Naive thymus-derived CD4-positive, alpha-beta T cell (primary cell): Measurements from ENCODE around the gene PFKM. TPM values are rescaled to one million over a fixed set of nuclear protein-coding genes. Genes with fewer than 3 reads are reported as not detected.

Experiments
- ATAC-seq: fragments of 150-1000 bp; cut with Tn5 transposase; 2 replicates; pipeline ENCODE4 v1.10.0; 2021; ENCODE audit warnings: mild to moderate bottlenecking, moderate library complexity
- CTCF ChIA-PET: fragments of 350-600 bp; sonication (Branson Sonifier 250); formaldehyde crosslinking; loops from one replicate; lab custom pipeline; 2021; ENCODE audit warnings: antibody characterized with exemption; lab: Charles Lee
- POLR2A ChIA-PET: fragments of 350-600 bp; sonication (Branson Sonifier 250); formaldehyde crosslinking; loops from one replicate; lab custom pipeline; 2021; ENCODE audit warnings: antibody characterized with exemption, inconsistent platforms; lab: Charles Lee
- DNase-seq, 9 donors: peaks; one replicate each; pipeline versions ENCODE4 v3.0.0 to v3.0.0-alpha.2; 2020 to 2022; ENCODE audit warnings: mixed read lengths in 1 of 9
- H3K27ac ChIP-seq: one replicate; pipeline ENCODE4 v1.7.0; 2013; ENCODE audit warnings: mild to moderate bottlenecking, low read depth, low read length, moderate library complexity
- H3K27me3 ChIP-seq, 2 donors: one replicate each; pipeline ENCODE4 v1.7.0; 2013; ENCODE audit warnings: low read length in 2 of 2, mild to moderate bottlenecking in 2 of 2, moderate library complexity in 2 of 2; ENCODE audit not compliant: control insufficient read depth in 2 of 2, insufficient read depth in 2 of 2
- H3K36me3 ChIP-seq, 3 experiments: 1 replicate in 2 of 3; 2 replicates in 1 of 3; pipeline ENCODE4 v1.7.0; 2013; ENCODE audit warnings: low read length in 3 of 3, mild to moderate bottlenecking in 3 of 3, moderate library complexity in 1 of 3; ENCODE audit not compliant: insufficient read depth in 3 of 3, control insufficient read depth in 2 of 3
- H3K4me1 ChIP-seq, 2 donors: one replicate each; pipeline ENCODE4 v1.7.0; 2013; ENCODE audit warnings: low read length in 2 of 2, mild to moderate bottlenecking in 2 of 2, moderate library complexity in 1 of 2; ENCODE audit not compliant: control insufficient read depth in 2 of 2, insufficient read depth in 2 of 2
- H3K4me3 ChIP-seq: 2 replicates; pipeline ENCODE4 v1.7.0; 2013; ENCODE audit warnings: mild to moderate bottlenecking, low read length
- H3K9me3 ChIP-seq, 3 experiments: 1 replicate in 2 of 3; 2 replicates in 1 of 3; pipeline ENCODE4 v1.7.0; 2013; ENCODE audit warnings: low read length in 3 of 3; ENCODE audit not compliant: control insufficient read depth in 2 of 3
- H3K27ac Mint-ChIP-seq, 9 donors: one replicate each; pipeline ENCODE4 v1.8.0; 2020 to 2022; ENCODE audit warnings: mixed read lengths in 9 of 9, mild to moderate bottlenecking in 8 of 9, moderate library complexity in 5 of 9, inconsistent platforms in 2 of 9
- H3K27me3 Mint-ChIP-seq, 5 donors: one replicate each; pipeline ENCODE4 v1.8.0; 2021 to 2022; ENCODE audit warnings: mixed read lengths in 5 of 5, mild to moderate bottlenecking in 1 of 5
- H3K36me3 Mint-ChIP-seq, 5 donors: one replicate each; pipeline ENCODE4 v1.8.0; 2020 to 2022; ENCODE audit warnings: mixed read lengths in 5 of 5, mild to moderate bottlenecking in 3 of 5, inconsistent platforms in 1 of 5
- H3K4me1 Mint-ChIP-seq, 7 donors: one replicate each; pipeline ENCODE4 v1.8.0; 2020 to 2022; ENCODE audit warnings: mixed read lengths in 7 of 7, mild to moderate bottlenecking in 3 of 7, inconsistent platforms in 1 of 7
- H3K4me3 Mint-ChIP-seq, 10 donors: one replicate each; pipeline ENCODE4 v1.8.0; 2020 to 2022; ENCODE audit warnings: mild to moderate bottlenecking in 10 of 10, mixed read lengths in 10 of 10, moderate library complexity in 6 of 10, inconsistent platforms in 2 of 10
- H3K9me3 Mint-ChIP-seq, 11 donors: one replicate each; pipeline ENCODE4 v1.8.0; 2020 to 2022; ENCODE audit warnings: mixed read lengths in 11 of 11, mild to moderate bottlenecking in 4 of 11, inconsistent platforms in 1 of 11, moderate library complexity in 1 of 11
- intact Hi-C, 2 donors: fragments of 100-400 bp; cut with micrococcal nuclease; formaldehyde crosslinking; loops; one replicate each; pipeline ENCODE4 v1.15.1; 2023
- polyA plus RNA-seq, 2 donors: library from polyadenylated mRNA; unstranded; fragments of 300-500 nt; fragmentation: Illumina TruSeq; gene quantifications; one replicate each; pipeline ENCODE4 v1.2.3, GENCODE V29; 2021
- total RNA-seq, 6 experiments: library from RNA in 5 of 6; stranded (reverse) in 5 of 6; gene quantifications; 1 replicate in 5 of 6; 2 replicates in 1 of 6; pipeline ENCODE4 v1.2.3 and lab custom pipeline; 2021 to 2026

Gene PFKM
- total and polyA plus RNA-seq, 7 experiments from 2014 or later = 5.1 to 20.3 (median 14.0) TPM

DNA sequence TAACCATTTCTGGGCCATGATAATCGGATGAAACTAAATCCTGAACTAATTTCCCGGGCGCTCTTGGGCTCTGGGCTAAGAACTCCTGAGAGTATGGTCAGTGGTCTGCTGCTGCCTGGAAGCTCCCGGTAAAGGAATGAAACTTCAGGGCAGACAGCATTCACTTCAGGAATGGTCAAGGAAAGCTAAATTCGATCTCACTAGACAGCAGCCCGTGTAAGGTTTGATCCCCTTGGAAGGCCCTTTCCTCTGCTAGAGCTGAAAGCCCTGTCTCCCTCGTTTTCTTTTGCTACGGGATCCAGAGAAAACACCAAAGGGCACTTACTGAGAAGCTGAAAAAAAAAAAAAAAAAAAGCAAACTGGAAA is 37.5 kb downstream of the PFKM start:
- ChIA-PET CTCF (interaction anchor here (1.7 kb wide), 1 partner anchor 9 kb away, joined by 5 read pairs; no protein-coding TSS in a partner anchor), POLR2A (interaction anchor here (0.8 to 4.2 kb wide), 7 partner anchors 20 to 193 kb away, joined by 3 to 56 read pairs (median 6); partner anchors contain the start of genes SENP1 and ZNF641)
- H3K4me3 Mint-ChIP-seq = peak overlapping the region; percentile 90 to 99 (median 97)
- peaks cover 0 to 12% (median 8%) of the 10 kb centered on the region in 5 donors for H3K36me3 Mint-ChIP-seq
- Histone ChIP-seq H3K36me3 (peaks cover 2 to 18% (median 9%) of the 10 kb centered on the region in 3 experiments), H3K4me3 (peak overlapping the region; percentile 97), H3K9me3 (no peaks in the 10 kb centered on the region), H3K27ac (peak overlapping the region; percentile 84), H3K27me3 (no peaks in the 10 kb centered on the region), H3K4me1 (peaks cover 8 to 20% of the 10 kb centered on the region in 2 donors)
- ATAC-seq (no peak), DNase-seq (no peak)
- intact Hi-C loops = loop anchor here (1.0 to 5.0 kb wide), 14 partner anchors 9 to 561 kb away; partner anchors contain the start of genes CCDC184 (in 2 of the 2), CCNT1 (in 2 of the 2), PFKM (in 2 of the 2) and RPAP3 (in 2 of the 2)
- H3K27me3 Mint-ChIP-seq = peaks cover 0 to 2% (median 0%) of the 10 kb centered on the region in 5 donors
- H3K4me1 Mint-ChIP-seq = peaks cover 22 to 65% (median 56%) of the 10 kb centered on the region in 7 donors
- no peaks in the 10 kb centered on the region for H3K9me3 Mint-ChIP-seq
- H3K27ac Mint-ChIP-seq = peak overlapping the region; percentile 95 to 99 (median 99)

DNA sequence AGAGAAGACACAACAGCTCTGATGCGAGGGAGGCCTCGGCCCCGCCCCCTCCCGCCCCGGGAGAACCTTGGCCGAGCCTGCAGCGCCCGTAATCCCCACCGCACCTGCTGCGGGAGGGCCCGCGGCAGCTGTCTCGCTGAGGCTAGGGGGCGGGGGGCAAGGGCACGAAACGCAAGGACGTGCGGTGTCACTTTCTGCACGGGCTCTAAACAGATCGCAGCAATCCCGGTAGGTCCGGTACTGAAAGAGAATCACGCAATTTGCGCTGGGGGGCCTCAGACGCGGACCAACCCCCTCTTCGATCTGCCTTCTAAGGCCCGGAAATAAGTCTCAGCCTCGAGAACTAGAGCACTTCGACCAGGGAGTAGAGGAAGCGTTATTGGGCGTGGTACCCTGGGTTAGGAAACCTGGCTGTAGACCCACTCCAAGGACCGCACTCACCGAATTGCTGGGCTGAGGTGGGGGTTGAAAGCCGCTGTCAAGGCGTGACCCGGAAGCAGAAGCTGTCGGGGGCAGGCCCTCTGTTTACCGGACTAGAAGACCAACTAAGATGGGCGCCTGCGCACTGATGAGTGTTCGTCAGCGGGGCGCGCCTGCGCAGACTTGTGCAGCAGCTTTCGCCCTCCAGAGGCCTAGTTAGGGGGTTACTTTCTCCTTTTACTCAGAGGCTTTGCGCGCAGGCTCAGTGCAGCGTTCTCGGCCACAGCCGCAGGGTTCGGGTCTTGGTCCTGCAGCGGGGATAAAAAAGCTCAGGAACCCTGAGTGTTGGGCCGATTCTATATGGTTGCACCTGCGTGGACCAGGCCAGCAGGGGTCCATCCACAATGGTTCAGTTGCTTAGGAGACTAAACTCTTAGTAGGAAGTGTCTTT is 38.1 kb downstream of the PFKM start, which contains the start of gene ASB8:
Gene ASB8 (minus strand): TSS at position 498 of the 871 bp plus-strand sequence. CDS start 4,019 bp downstream, outside the sequence.
- Histone ChIP-seq H3K27ac (peak within 1 kb of the TSS; percentile 84), H3K36me3 (peaks cover 0 to 11% (median 9%) of the 10 kb centered on the region in 3 experiments), H3K4me1 (peaks cover 8 to 20% of the 10 kb centered on the region in 2 donors), H3K4me3 (peak within 1 kb of the TSS; percentile 97), H3K27me3 (no peaks in the 10 kb centered on the region), H3K9me3 (no peaks in the 10 kb centered on the region)
- CTCF ChIA-PET = interaction anchor here (0.6 to 1.7 kb wide), 6 partner anchors 8 to 461 kb away, joined by 3 to 5 read pairs (median 3); partner anchors contain the start of gene SENP1
- Mint-ChIP-seq H3K4me3 (peak within 1 kb of the TSS; percentile 90 to 99 (median 97)), H3K36me3 (peaks cover 0 to 12% (median 8%) of the 10 kb centered on the region in 5 donors), H3K27me3 (peaks cover 0 to 5% (median 0%) of the 10 kb centered on the region in 5 donors), H3K27ac (peak within 1 kb of the TSS; percentile 95 to 99 (median 99)), H3K9me3 (no peaks in the 10 kb centered on the region), H3K4me1 (peaks cover 22 to 65% (median 56%) of the 10 kb centered on the region in 7 donors)
- ATAC-seq = peak; percentile 98
- POLR2A ChIA-PET = interaction anchor here (0.8 to 4.2 kb wide), 19 partner anchors 9 to 450 kb away, joined by 3 to 56 read pairs (median 4); partner anchors contain the start of genes SENP1, SLC48A1, TMEM106C and ZNF641
- intact Hi-C loops = loop anchor here (1.0 to 5.0 kb wide), 14 partner anchors 8 to 560 kb away; partner anchors contain the start of genes CCDC184 (in 2 of the 2), CCNT1 (in 2 of the 2), PFKM (in 2 of the 2) and RPAP3 (in 2 of the 2)
- peak; percentile 95 to 99 (median 98) for DNase-seq

DNA sequence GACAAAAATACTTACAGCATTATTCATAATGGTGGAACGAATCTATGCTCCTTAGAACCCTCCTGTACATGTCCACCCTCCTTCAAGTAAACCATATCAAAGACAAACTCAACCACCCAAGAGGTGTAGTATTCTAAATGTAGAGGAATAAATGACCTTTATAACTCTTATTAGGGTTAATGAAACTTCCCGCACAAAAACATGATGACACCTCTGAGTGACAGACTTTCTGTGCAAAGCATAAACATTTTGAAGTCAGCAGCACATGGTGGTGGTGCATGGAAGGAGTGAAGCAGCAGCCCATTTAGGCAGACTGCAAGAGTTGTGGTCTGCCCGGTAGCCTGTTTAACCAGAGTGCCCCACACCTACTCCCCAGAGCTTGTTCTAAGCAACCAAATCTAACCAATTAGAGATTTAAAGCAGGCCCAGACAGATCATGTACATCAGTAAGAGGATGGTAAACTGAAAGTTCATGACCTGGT is 38.8 kb downstream of the PFKM start:
- peak overlapping the region; percentile 97 for H3K4me3 ChIP-seq
- Mint-ChIP-seq H3K27me3 (peaks cover 0 to 6% (median 1%) of the 10 kb centered on the region in 5 donors), H3K4me1 (peaks cover 21 to 62% (median 54%) of the 10 kb centered on the region in 7 donors), H3K4me3 (peak overlapping the region; percentile 90 to 99 (median 97)), H3K9me3 (no peaks in the 10 kb centered on the region), H3K36me3 (peaks cover 0 to 11% (median 5%) of the 10 kb centered on the region in 5 donors), H3K27ac (peak overlapping the region; percentile 95 to 99 (median 99))
- H3K9me3 ChIP-seq = no peaks in the 10 kb centered on the region
- peak overlapping the region; percentile 84 for H3K27ac ChIP-seq
- no peak for ATAC-seq
- no peak for DNase-seq
- H3K36me3 ChIP-seq = peaks cover 0 to 6% (median 5%) of the 10 kb centered on the region in 3 experiments
- CTCF ChIA-PET = interaction anchor here (0.6 to 1.2 kb wide), 4 partner anchors 11 to 460 kb away, joined by 3 read pairs; partner anchors contain the start of gene SENP1
- H3K4me1 ChIP-seq = peaks cover 8 to 20% of the 10 kb centered on the region in 2 donors
- intact Hi-C loops = loop anchor here (1.0 to 5.0 kb wide), 14 partner anchors 7 to 559 kb away; partner anchors contain the start of genes CCDC184 (in 2 of the 2), CCNT1 (in 2 of the 2), PFKM (in 2 of the 2) and RPAP3 (in 2 of the 2)
- POLR2A ChIA-PET = interaction anchor here (0.6 to 4.2 kb wide), 22 partner anchors 10 to 910 kb away, joined by 3 to 56 read pairs (median 4); partner anchors contain the start of genes CCDC184, SENP1, SLC48A1 and TMEM106C
- H3K27me3 ChIP-seq = no peaks in the 10 kb centered on the region

DNA sequence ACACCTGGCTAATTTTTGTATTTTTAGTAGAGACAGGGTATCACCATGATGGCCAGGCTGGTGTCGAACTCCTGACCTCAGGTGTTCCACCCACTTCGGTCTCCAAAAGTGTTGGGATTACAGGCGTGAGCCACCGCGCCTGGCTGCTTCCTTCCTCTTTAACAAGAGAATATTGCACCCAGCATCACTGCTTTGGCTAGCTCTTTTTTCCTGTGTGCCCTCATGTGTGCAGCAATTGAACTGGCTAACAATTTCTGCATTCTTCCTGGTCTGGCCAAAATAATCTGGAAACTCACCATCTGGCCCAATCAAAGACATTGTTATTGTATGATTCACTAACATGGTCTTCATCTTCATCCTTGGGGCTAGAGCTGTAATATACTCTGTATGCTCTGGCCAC is 40.9 kb downstream of the PFKM start:
- no peaks in the 10 kb centered on the region for H3K9me3 Mint-ChIP-seq
- Histone ChIP-seq H3K9me3 (no peaks in the 10 kb centered on the region), H3K27me3 (no peaks in the 10 kb centered on the region), H3K27ac (no peak overlapping the region), H3K4me3 (no peak overlapping the region), H3K36me3 (no peaks in the 10 kb centered on the region), H3K4me1 (peaks cover 8 to 20% of the 10 kb centered on the region in 2 donors)
- ChIA-PET CTCF (interaction anchor here (0.6 to 1.1 kb wide), 4 partner anchors 191 to 418 kb away, joined by 3 to 6 read pairs (median 4); no protein-coding TSS in a partner anchor), POLR2A (interaction anchor here (1.0 to 3.5 kb wide), 3 partner anchors 39 to 57 kb away, joined by 3 to 16 read pairs (median 4); partner anchors contain the start of gene SENP1)
- ATAC-seq = no peak
- H3K4me1 Mint-ChIP-seq = peaks cover 10 to 48% (median 44%) of the 10 kb centered on the region in 7 donors
- H3K4me3 Mint-ChIP-seq = peak overlapping the region in 1 of 10 donors; percentile 33
- no peak for DNase-seq
- H3K27me3 Mint-ChIP-seq = peaks cover 0 to 20% (median 6%) of the 10 kb centered on the region in 5 donors
- H3K27ac Mint-ChIP-seq = peak overlapping the region in 3 of 9 donors; percentile 28 to 80 (median 61)
- peaks cover 0 to 4% (median 0%) of the 10 kb centered on the region in 5 donors for H3K36me3 Mint-ChIP-seq
- intact Hi-C loops = no loop called here

DNA sequence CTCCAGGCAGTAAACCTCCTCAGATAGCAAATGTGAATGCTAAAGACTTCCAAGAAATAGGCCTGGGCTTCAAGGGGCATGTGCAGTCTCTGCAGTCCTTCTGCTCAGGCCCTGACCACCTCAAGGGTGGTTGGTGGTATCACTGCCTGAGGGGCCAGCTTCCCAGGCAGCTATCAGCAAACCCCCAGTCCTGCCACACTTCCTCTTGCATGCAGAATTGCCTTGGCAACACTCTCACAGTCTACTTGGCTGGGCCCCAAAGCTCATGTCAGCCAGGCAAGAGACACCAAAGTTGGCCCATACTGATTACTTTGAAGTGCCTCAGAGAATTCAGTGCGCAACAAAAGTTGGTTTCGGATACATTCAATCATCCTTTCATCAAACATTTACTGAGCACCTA is 41.6 kb downstream of the PFKM start:
- no peaks in the 10 kb centered on the region for H3K9me3 Mint-ChIP-seq
- Histone ChIP-seq H3K27me3 (no peaks in the 10 kb centered on the region), H3K36me3 (no peaks in the 10 kb centered on the region), H3K4me1 (peaks cover 8 to 20% of the 10 kb centered on the region in 2 donors), H3K27ac (no peak overlapping the region), H3K4me3 (no peak overlapping the region), H3K9me3 (no peaks in the 10 kb centered on the region)
- peak overlapping the region in 3 of 10 donors; percentile 9 to 22 (median 10) for H3K4me3 Mint-ChIP-seq
- intact Hi-C loops = no loop called here
- peaks cover 12 to 48% (median 46%) of the 10 kb centered on the region in 7 donors for H3K4me1 Mint-ChIP-seq
- ATAC-seq (no peak), DNase-seq (no peak)
- peaks cover 0 to 25% (median 10%) of the 10 kb centered on the region in 5 donors for H3K27me3 Mint-ChIP-seq
- ChIA-PET CTCF (interaction anchor here (1.1 kb wide), 1 partner anchor 322 kb away, joined by 6 read pairs; no protein-coding TSS in a partner anchor), POLR2A (interaction anchor here (1.0 to 3.5 kb wide), 3 partner anchors 38 to 58 kb away, joined by 3 to 16 read pairs (median 4); partner anchors contain the start of gene SENP1)
- peaks cover 0 to 4% (median 0%) of the 10 kb centered on the region in 5 donors for H3K36me3 Mint-ChIP-seq
- H3K27ac Mint-ChIP-seq = peak overlapping the region in 6 of 9 donors; percentile 23 to 80 (median 50)
